ENCODE measurements around the gene TEX26. TPM values are rescaled to one million over a fixed set of nuclear protein-coding genes. Genes with fewer than 3 reads are reported as not detected.

Gene TEX26
- total and polyA plus RNA-seq, 4 experiments from 2014 or later: not detected

GRCh38 chr13:30974350-30974749 lies 41.9 kb downstream of the TEX26 start:
- no peak overlapping the region for H3K4me3 Mint-ChIP-seq
- H3K36me3 Mint-ChIP-seq: no peaks in the 10 kb centered on the region
- ChIA-PET CTCF (ENCODE audit: partially characterized antibody) (interaction anchor here (1.0 kb wide), 1 partner anchor 71 kb away, joined by 3 read pairs; no protein-coding TSS in a partner anchor), POLR2A (ENCODE audit: partially characterized antibody) (no interaction called here)
- H3K27ac Mint-ChIP-seq: no peak overlapping the region
- H3K27ac ChIP-seq (ENCODE audit: low read depth, low read length): no peak overlapping the region
- H3K9me3 ChIP-seq (ENCODE audit: control insufficient read depth in 1 of 2, low read length in 2 of 2): no peaks in the 10 kb centered on the region
- no peaks in the 10 kb centered on the region for H3K27me3 ChIP-seq (ENCODE audit: insufficient read depth, low read length)
- DNase-seq: no peak
- peaks cover 11 to 19% of the 10 kb centered on the region in 2 donors for H3K27me3 Mint-ChIP-seq
- H3K4me1 ChIP-seq (ENCODE audit: insufficient read depth, low read length): no peaks in the 10 kb centered on the region
- no peaks in the 10 kb centered on the region for H3K36me3 ChIP-seq (ENCODE audit: insufficient read depth, low read length)
- H3K4me3 ChIP-seq (ENCODE audit: low read length in 2 of 2): no peak overlapping the region
- intact Hi-C loops (cut with micrococcal nuclease): no loop called here
- no peaks in the 10 kb centered on the region for H3K9me3 Mint-ChIP-seq
- H3K4me1 Mint-ChIP-seq: no peaks in the 10 kb centered on the region

DNA sequence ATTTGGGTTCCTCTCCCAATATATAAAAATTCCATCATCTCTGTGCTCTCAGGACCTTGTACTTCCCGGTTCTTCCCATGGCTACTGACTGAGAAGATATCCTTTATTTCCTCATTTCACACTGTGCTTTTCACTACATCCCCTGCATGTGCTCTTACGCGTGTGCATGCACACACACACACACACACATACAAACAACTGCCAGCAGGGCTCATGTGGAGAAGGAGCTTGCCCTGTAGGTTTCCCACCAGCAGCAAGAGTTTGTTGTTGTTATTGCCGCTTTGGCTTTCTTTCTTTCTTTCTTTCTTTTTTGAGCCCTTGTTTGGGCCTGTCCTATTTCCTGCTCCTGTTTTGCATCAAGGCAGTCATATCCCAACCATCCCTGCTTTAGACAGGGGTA lies 43.6 kb downstream of the TEX26 start:
- no peaks in the 10 kb centered on the region for H3K9me3 Mint-ChIP-seq
- no peaks in the 10 kb centered on the region for H3K4me1 ChIP-seq (ENCODE audit: insufficient read depth, low read length)
- no peak overlapping the region for H3K27ac ChIP-seq (ENCODE audit: low read depth, low read length)
- no peak overlapping the region for H3K4me3 Mint-ChIP-seq
- H3K27me3 Mint-ChIP-seq: peaks cover 8 to 11% of the 10 kb centered on the region in 2 donors
- H3K4me3 ChIP-seq (ENCODE audit: low read length in 2 of 2): no peak overlapping the region
- POLR2A ChIA-PET (ENCODE audit: partially characterized antibody): no interaction called here
- no peaks in the 10 kb centered on the region for H3K4me1 Mint-ChIP-seq
- CTCF ChIA-PET (ENCODE audit: partially characterized antibody): interaction anchor here (5.2 kb wide), 1 partner anchor 70 kb away, joined by 84 read pairs; no protein-coding TSS in a partner anchor
- H3K27me3 ChIP-seq (ENCODE audit: insufficient read depth, low read length): no peaks in the 10 kb centered on the region
- DNase-seq: no peak
- no peaks in the 10 kb centered on the region for H3K36me3 ChIP-seq (ENCODE audit: insufficient read depth, low read length)
- no peaks in the 10 kb centered on the region for H3K9me3 ChIP-seq (ENCODE audit: control insufficient read depth in 1 of 2, low read length in 2 of 2)
- no peaks in the 10 kb centered on the region for H3K36me3 Mint-ChIP-seq
- intact Hi-C loops (cut with micrococcal nuclease): loop anchor here (5.0 kb wide), 1 partner anchor 446 kb away; no protein-coding TSS in a partner anchor
- H3K27ac Mint-ChIP-seq: no peak overlapping the region

DNA sequence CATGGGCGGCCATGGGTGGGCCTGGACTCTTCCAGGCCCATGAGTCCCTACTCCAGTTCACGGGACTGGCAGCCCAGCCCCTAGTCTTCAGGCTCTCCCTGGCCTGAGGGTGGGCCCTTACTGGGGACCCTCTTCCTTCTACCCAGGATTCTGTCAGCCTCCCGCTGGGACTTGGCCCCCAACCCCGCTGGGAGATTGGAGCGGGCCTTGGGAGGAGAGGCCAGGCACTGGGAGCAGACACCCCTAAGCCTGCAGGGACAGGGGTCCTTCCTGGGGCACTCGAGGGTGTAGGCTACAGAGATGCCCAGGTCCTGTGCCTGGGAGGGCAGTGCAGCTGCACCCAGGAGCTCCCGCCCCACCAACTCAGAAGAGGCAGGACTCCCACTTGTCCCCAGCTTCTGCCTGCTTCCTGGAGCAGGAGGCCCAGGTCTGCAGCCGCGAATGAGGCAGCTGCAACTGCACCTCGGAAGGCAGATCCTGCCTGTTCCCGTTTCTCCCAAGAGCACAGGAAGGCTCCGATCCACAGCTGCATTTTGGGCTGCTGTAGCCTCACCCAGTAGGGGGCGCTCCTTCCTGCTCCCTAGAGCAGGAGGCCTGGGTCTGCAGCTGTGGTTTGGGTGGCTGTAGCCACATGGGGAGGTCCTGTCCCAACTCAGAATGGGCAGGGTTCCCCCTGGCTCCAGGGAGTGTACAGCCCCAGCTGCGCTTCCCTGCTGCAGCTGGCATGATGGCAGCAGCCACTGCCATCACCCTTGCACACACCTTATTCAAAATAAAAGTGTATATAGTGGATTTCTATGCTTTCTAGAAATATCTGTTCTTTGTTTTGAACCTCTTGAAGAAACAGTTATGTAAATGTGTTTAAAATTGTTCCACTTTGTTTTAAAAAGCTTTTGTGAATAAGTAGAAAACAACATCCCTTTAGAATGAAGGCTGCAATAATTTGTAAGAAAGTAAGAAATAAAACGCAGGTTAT lies 46.8 kb downstream of the TEX26 start:
- Histone ChIP-seq H3K36me3 (ENCODE audit: insufficient read depth, low read length) (no peaks in the 10 kb centered on the region), H3K27ac (ENCODE audit: low read depth, low read length) (no peak overlapping the region), H3K9me3 (ENCODE audit: control insufficient read depth in 1 of 2, low read length in 2 of 2) (no peaks in the 10 kb centered on the region), H3K27me3 (ENCODE audit: insufficient read depth, low read length) (no peaks in the 10 kb centered on the region), H3K4me3 (ENCODE audit: low read length in 2 of 2) (no peak overlapping the region), H3K4me1 (ENCODE audit: insufficient read depth, low read length) (no peaks in the 10 kb centered on the region)
- Mint-ChIP-seq H3K27ac (no peak overlapping the region), H3K27me3 (peaks cover 3 to 6% of the 10 kb centered on the region in 2 donors), H3K36me3 (no peaks in the 10 kb centered on the region), H3K9me3 (no peaks in the 10 kb centered on the region), H3K4me1 (no peaks in the 10 kb centered on the region), H3K4me3 (no peak overlapping the region)
- POLR2A ChIA-PET (ENCODE audit: partially characterized antibody): no interaction called here
- intact Hi-C loops (cut with micrococcal nuclease): loop anchor here (1.0 to 5.0 kb wide), 2 partner anchors 65 to 443 kb away; no protein-coding TSS in a partner anchor
- CTCF ChIA-PET (ENCODE audit: partially characterized antibody): interaction anchor here (0.7 to 5.2 kb wide), 14 partner anchors 9 to 78 kb away, joined by 3 to 84 read pairs (median 4); no protein-coding TSS in a partner anchor
- peak in 4 of 5 donors; percentile 6 to 17 (median 12) for DNase-seq

GRCh38 chr13:30982506-30982905 lies 50.0 kb downstream of the TEX26 start:
- H3K27ac Mint-ChIP-seq: no peak overlapping the region

DNA sequence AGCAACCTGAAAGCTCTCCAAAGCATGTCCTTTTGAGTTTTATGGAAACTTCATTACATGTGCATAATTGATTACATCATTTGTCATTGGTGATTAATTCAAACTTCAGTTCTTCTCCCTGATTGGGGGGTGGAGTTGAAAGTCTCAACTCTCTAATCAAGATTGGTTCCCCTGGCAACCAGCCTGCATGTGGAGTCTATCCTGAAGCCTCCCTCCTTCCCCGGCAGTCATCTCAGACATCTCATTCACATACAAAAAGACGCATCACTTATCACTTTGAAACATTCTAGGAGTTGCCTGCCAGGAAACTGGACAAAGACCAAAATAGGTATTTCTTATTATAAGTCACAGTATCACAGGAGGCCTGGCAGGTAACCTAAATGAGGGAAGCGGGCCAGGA lies 50.5 kb downstream of the TEX26 start:
- ChIA-PET CTCF (ENCODE audit: partially characterized antibody) (no interaction called here), POLR2A (ENCODE audit: partially characterized antibody) (no interaction called here)
- Histone ChIP-seq H3K4me3 (ENCODE audit: low read length in 2 of 2) (no peak overlapping the region), H3K27ac (ENCODE audit: low read depth, low read length) (no peak overlapping the region), H3K36me3 (ENCODE audit: insufficient read depth, low read length) (no peaks in the 10 kb centered on the region), H3K4me1 (ENCODE audit: insufficient read depth, low read length) (no peaks in the 10 kb centered on the region), H3K27me3 (ENCODE audit: insufficient read depth, low read length) (no peaks in the 10 kb centered on the region), H3K9me3 (ENCODE audit: control insufficient read depth in 1 of 2, low read length in 2 of 2) (no peaks in the 10 kb centered on the region)
- no peaks in the 10 kb centered on the region for H3K36me3 Mint-ChIP-seq
- H3K27ac Mint-ChIP-seq: no peak overlapping the region
- no peak overlapping the region for H3K4me3 Mint-ChIP-seq
- peaks cover 0 to 2% of the 10 kb centered on the region in 2 donors for H3K27me3 Mint-ChIP-seq
- no peak for DNase-seq
- intact Hi-C loops (cut with micrococcal nuclease): no loop called here
- no peaks in the 10 kb centered on the region for H3K4me1 Mint-ChIP-seq
- H3K9me3 Mint-ChIP-seq: no peaks in the 10 kb centered on the region

More at GRCh38 chr13:30982506-30982905, 50.0 kb downstream of the TEX26 start:
- Mint-ChIP-seq H3K9me3 (no peaks in the 10 kb centered on the region), H3K27me3 (peaks cover 0 to 2% of the 10 kb centered on the region in 2 donors), H3K36me3 (no peaks in the 10 kb centered on the region), H3K4me1 (no peaks in the 10 kb centered on the region), H3K4me3 (no peak overlapping the region)
- Histone ChIP-seq H3K27ac (ENCODE audit: low read depth, low read length) (no peak overlapping the region), H3K36me3 (ENCODE audit: insufficient read depth, low read length) (no peaks in the 10 kb centered on the region), H3K27me3 (ENCODE audit: insufficient read depth, low read length) (no peaks in the 10 kb centered on the region), H3K9me3 (ENCODE audit: control insufficient read depth in 1 of 2, low read length in 2 of 2) (no peaks in the 10 kb centered on the region), H3K4me3 (ENCODE audit: low read length in 2 of 2) (no peak overlapping the region), H3K4me1 (ENCODE audit: insufficient read depth, low read length) (no peaks in the 10 kb centered on the region)
- ChIA-PET POLR2A (ENCODE audit: partially characterized antibody) (no interaction called here), CTCF (ENCODE audit: partially characterized antibody) (no interaction called here)
- intact Hi-C loops (cut with micrococcal nuclease): no loop called here
- no peak for DNase-seq

DNA sequence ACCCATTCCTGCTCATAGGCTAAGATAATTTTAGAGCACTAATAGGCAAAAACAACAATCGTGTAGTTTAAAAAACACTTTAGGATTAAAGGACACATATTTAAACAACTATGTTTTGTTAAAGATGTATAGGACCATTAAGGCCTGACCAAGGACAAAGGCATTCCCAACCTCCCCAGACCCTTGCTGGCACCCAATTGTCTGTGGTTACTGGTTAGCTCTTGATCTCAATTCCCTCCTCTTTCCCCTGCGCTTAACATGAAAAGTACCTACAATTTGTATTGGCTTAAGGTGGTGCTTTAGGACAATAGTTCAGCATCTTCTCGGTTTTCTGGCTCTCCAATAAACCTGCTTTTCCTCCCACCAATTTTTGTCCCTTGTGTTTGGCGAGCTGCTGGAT lies 51.0 kb downstream of the TEX26 start:
- no peaks in the 10 kb centered on the region for H3K9me3 ChIP-seq (ENCODE audit: control insufficient read depth in 1 of 2, low read length in 2 of 2)
- Mint-ChIP-seq H3K36me3 (no peaks in the 10 kb centered on the region), H3K9me3 (no peaks in the 10 kb centered on the region), H3K27me3 (peaks cover 0 to 2% of the 10 kb centered on the region in 2 donors), H3K27ac (no peak overlapping the region), H3K4me1 (no peaks in the 10 kb centered on the region), H3K4me3 (no peak overlapping the region)
- no peak overlapping the region for H3K27ac ChIP-seq (ENCODE audit: low read depth, low read length)
- intact Hi-C loops (cut with micrococcal nuclease): no loop called here
- DNase-seq: no peak
- no peaks in the 10 kb centered on the region for H3K36me3 ChIP-seq (ENCODE audit: insufficient read depth, low read length)
- no peaks in the 10 kb centered on the region for H3K27me3 ChIP-seq (ENCODE audit: insufficient read depth, low read length)
- ChIA-PET CTCF (ENCODE audit: partially characterized antibody) (interaction anchor here (1.3 kb wide), 1 partner anchor 61 kb away, joined by 3 read pairs; no protein-coding TSS in a partner anchor), POLR2A (ENCODE audit: partially characterized antibody) (no interaction called here)
- no peaks in the 10 kb centered on the region for H3K4me1 ChIP-seq (ENCODE audit: insufficient read depth, low read length)
- H3K4me3 ChIP-seq (ENCODE audit: low read length in 2 of 2): no peak overlapping the region

DNA sequence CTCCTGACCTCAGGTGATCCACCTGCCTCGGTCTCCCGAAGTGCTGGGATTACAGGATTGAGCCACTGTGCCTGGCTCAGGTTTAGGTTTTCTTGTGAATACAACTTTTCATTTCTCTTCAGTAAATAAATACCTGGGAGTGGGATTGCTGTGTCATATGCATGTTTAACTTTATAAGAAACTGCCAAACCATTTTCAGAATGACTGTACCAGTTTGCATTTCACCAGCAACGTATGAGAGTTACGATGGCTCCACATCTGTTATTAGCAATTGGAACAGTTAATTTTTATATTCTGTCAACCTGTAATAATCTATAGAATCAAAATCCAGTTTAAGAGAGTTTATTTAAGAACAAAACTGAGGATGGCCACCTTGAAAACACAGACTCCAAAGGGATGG lies 52.2 kb downstream of the TEX26 start:
- POLR2A ChIA-PET (ENCODE audit: partially characterized antibody): no interaction called here

More for the DNA sequence above, 52.2 kb downstream of the TEX26 start:
- no peaks in the 10 kb centered on the region for H3K36me3 ChIP-seq (ENCODE audit: insufficient read depth, low read length)
- H3K27me3 Mint-ChIP-seq: peaks cover 0 to 4% of the 10 kb centered on the region in 2 donors
- H3K9me3 Mint-ChIP-seq: peaks cover 0 to 1% (median 0%) of the 10 kb centered on the region in 8 donors
- no peak overlapping the region for H3K27ac Mint-ChIP-seq
- no peaks in the 10 kb centered on the region for H3K9me3 ChIP-seq (ENCODE audit: control insufficient read depth in 1 of 2, low read length in 2 of 2)
- intact Hi-C loops (cut with micrococcal nuclease): no loop called here
- no peaks in the 10 kb centered on the region for H3K27me3 ChIP-seq (ENCODE audit: insufficient read depth, low read length)
- H3K4me1 Mint-ChIP-seq: no peaks in the 10 kb centered on the region
- no peaks in the 10 kb centered on the region for H3K36me3 Mint-ChIP-seq
- H3K4me3 ChIP-seq (ENCODE audit: low read length in 2 of 2): no peak overlapping the region
- no peak overlapping the region for H3K4me3 Mint-ChIP-seq
- CTCF ChIA-PET (ENCODE audit: partially characterized antibody): interaction anchor here (1.3 kb wide), 1 partner anchor 59 kb away, joined by 3 read pairs; no protein-coding TSS in a partner anchor
- no peak for DNase-seq
- H3K27ac ChIP-seq (ENCODE audit: low read depth, low read length): no peak overlapping the region
- no peaks in the 10 kb centered on the region for H3K4me1 ChIP-seq (ENCODE audit: insufficient read depth, low read length)

Data from CD4-positive, alpha-beta memory T cell (primary cell).